HG03469 (cell line): ENCODE results near the gene RGS11.
"Not testable (repeated sequence)": the region's sequence is repeated elsewhere in the genome, so short reads cannot be mapped to it uniquely, and the experiment has no call there.

Experiments
- ATAC-seq: cut with Tn5 transposase; IDR thresholded peaks from one replicate; pipeline ENCODE4 v1.9.1; 2021; ENCODE audit warnings: mild to moderate bottlenecking, moderate library complexity, moderate number of reproducible peaks; ENCODE audit not compliant: unreplicated experiment

RGS11 gene

GRCh38 chr16:264440-264951 is 11.2 kb downstream of the RGS11 start:
- ATAC-seq = no peak

DNA sequence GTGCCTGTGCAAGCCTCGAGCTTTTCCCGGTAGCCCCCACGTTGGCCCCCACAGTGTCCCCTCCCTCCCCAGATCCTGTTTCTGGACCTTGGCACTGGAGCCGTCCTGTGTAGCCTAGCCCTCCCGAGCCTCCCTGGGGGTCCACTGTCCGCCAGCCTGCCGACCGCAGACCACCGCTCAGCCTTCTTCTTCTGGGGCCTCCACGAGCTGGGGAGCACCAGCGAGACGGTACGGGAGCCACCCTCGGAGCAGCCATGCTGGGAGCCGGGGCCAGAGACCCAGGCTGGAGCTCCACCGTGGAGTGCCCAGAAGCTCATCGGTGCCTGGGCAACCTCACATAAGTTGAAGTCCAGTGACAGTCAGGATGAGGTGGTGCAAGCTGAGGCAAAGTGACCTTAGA is 11.8 kb downstream of the RGS11 start:
- ATAC-seq = no peak

DNA sequence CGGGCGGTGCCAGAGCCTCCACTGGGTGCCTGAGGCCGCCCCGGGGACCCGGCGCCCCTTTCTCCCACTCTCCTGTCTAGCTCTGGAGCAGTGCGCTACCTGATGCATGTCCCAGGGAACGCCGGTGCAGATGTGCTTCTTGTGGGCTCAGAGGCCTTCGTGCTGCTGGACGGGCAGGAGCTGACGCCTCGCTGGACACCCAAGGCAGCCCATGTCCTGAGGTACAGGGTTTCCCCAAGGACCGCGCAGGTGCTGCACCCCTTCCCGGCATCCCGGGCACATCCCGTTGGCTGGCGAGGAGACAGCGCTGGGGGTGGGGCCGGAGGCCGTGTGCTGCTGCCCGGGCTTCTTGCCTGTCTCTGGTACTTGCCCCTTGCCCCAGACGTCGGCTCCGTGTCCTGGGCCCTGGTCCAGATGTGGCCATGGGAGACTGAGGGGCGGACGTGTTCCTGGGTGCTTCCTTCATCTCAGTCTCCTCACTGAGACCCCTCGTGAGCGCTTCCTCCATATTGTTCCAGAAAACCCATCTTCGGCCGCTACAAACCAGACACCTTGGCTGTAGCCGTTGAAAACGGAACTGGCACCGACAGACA is 12.5 kb downstream of the RGS11 start:
- no peak for ATAC-seq

- no peak for ATAC-seq
Measured at GRCh38 chr16:262121-262745, 13.5 kb downstream of the RGS11 start.

DNA sequence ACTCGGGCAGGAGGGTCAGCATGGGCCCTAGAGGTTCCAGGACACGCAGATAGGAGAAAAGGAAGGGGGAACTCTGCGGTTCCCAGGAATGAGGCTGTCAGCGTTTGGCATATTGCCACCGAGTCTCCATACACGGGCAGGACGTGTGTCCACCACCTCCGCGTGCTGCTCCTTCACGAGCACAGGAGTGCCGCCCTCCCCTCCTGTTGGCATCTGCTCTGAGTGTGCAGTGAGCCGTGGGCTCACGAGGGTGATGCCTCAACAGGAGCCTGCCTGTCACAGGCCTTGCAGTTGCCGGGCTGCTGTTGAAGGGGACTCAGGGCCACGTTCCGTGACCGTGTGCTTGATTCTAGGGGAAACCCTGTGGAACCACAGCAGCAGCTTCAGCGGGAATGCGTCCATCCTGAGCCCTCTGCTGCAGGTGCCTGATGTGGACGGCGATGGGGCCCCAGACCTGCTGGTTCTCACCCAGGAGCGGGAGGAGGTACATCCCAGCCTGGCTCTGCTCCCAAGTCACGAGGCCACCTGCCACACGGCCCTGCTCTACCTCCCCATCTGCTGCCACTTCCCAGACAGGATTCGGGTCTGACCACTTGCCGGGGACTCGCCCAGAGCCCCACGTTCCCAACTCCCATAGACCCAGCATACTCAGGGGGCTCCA is 14.6 kb downstream of the RGS11 start:
- no peak for ATAC-seq

DNA sequence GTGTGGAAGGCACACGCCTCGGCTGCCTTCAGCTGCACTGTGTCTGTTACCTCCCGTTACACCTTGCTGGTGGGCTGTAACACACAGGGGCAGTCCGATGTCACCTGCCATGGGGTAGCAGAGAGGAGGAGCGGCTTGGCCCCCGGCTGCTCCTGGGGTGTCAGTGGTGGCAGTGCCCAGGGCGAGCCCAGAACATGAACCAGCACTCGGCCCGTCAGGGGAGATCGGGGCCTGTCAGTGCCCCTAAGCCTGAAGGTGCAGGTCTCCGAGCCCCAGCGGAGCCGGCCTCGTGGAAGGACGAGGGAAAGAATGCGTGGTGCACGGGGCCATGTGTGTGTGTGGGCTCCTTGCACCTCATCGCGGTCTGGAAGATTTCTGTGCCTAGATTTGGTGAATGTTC is 15.4 kb downstream of the RGS11 start:
- ATAC-seq = no peak

DNA sequence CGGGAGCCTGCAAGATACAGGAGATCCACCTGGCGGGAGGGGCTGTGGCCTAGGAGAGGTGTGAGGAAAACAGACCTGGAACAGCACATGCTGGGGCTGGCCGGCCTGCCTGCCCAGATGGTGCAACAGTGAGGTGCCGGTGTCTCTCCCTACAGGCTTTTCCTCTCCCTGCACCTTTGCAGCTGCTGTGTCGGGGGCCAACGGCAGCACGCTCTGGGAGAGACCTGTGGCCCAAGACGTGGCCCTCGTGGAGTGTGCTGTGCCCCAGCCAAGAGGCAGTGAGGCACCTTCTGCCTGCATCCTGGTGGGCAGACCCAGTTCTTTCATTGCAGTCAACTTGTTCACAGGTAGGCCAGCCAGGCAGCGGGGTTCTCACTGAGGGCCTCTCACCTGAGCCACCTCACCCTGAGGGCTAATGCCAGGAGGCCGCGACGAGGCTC is 15.9 kb downstream of the RGS11 start:
- ATAC-seq = no peak

DNA sequence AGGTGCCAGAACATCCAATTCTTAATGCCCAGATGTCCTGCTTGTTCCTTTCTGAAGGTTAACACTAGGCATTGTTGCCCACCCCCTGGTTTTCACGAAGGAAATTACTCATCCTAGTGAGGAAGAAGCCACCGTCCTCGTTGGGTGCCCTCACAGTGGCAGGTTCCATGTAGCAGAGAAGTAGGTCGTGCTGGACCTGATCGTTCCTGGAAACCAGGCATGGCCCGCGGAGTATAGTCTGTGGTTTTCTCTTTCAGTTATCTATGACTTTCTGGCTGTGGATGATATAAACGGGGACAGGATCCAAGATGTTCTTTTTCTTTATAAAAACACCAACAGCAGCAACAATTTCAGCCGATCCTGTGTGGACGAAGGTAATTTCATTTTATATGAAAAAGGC is 16.5 kb downstream of the RGS11 start:
- no peak for ATAC-seq

- ATAC-seq = not testable (repeated sequence)
Measured at GRCh38 chr16:258091-258490, 17.7 kb downstream of the RGS11 start.

DNA sequence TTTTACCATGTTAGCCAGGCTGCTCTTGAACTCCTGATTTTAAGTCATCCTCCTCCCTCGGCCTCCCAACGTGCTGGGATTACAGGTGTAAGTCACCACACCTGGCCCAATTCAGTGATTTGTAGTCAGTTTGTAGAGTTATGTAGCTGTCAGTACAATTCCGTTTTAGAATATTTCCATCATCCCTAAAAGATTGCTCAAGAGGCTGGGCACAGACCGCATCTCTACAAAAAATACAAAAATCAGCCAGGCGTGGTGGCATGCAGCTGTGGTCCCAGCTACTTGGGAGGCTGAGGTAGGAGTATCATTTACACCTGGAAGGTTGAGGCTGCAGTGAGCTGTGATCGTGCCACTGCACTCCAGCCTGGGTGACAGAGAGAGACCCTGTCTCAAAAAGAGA is 20.6 kb downstream of the RGS11 start:
- ATAC-seq = no peak

GRCh38 chr16:254461-254860 is 21.3 kb downstream of the RGS11 start:
- no peak for ATAC-seq

DNA sequence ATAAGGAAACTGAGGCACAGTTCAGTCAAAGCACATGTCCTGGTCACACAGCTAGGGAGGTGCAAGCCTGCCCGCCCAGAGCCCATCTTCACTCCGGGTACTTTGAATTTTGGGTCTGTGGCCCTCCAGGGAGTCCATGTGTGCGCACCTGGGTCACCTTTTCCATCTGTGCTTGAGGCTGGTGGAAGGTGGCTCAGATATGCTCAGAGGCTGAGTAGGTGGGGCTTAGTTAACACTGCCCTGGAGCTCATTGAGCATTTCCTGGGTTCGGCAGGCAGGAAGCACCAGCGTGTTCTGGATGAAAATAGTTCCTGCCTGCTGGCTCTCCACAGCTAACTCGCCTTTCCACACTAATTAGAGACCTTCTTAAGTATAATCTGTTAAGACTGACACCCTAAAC is 21.9 kb downstream of the RGS11 start:
- no peak for ATAC-seq

DNA sequence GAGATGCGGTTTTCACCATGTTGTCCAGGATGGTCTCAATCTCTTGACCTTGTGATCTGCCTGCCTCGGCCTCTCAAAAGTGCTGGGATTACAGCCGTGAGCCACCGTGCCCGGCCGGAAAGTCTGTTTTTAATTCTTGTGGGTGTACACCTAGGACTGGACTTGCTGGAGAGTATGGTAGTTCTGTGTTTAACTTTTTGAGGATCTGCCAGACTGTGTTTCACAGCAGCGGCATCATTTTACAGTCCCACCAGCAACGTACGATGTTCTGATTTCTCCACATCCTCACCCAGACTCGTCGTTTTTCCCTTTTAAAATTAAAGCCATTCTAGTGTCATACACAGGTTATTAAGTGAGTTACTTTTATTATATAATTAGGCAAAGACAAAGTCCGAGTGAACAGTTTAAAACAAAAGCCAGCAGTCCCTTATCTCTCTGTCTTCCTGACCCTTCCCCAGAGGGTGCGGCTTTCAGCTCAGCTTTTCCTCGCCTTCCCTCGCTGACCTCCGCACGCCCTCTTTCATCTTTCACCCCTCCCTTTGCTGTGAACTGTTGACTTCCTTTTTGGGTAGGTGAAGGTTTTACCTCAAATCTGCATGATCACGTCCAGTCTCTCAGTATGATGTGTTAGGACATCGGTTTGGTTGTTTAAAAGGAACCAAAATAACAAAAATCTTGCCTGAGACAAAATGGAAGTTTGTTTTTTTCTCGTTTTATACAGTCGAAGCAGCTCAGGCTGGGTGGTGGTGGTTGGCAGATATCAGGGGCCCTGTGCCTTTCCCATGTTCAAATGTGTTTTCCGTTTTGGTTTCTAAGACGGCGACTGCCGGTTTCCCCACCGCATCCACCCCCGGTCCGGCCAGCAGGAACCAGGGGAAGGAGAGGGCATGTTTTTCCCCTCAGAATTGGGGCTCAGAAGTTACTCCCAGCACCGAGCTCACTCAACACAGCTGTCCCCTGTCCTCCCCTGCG is 23.1 kb downstream of the RGS11 start:
- ATAC-seq = no peak

- ATAC-seq = no peak
Measured at GRCh38 chr16:249431-249830, 26.3 kb downstream of the RGS11 start.

DNA sequence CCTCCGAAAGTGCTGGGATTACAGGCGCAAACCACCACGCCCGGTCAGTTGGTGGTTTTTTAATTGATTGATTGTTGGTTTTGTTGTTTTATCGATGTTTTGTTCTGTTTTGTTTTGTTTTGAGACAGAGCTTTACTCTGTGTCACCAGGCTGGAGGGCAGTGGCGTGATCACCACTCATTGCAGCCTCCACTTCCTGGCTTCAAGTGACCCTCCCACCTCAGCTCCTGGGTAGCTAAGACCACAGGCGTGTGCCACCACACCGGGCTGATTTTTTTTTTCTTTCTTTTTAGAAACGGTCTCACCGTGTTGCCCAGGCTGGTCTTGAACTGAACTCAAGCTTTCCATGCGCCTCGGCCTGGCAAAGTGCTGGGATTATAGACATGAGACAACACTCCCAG is 28.7 kb downstream of the RGS11 start:
- ATAC-seq = no peak

DNA sequence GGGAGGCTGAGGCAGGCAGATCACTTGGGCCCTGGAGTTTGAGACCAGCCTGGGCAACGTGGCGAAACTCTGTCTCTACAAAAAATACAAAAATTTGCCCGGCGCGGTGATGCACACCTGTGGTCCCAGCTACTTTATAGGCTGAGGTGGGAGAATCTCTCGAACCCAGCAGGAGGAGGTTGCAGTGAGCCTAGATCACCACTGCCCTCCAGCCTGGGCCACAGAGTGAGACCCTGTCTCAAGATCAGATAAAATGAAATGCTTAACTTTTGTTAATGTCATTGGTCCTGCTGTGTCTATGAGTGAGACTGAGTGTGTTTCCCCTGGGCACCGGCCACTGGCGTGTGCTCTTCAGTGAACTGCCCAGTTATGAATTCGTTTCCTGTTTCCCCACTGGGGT is 30.6 kb downstream of the RGS11 start:
- ATAC-seq = no peak

- ATAC-seq = no peak
Measured at GRCh38 chr16:243348-243747, 32.4 kb downstream of the RGS11 start.

DNA sequence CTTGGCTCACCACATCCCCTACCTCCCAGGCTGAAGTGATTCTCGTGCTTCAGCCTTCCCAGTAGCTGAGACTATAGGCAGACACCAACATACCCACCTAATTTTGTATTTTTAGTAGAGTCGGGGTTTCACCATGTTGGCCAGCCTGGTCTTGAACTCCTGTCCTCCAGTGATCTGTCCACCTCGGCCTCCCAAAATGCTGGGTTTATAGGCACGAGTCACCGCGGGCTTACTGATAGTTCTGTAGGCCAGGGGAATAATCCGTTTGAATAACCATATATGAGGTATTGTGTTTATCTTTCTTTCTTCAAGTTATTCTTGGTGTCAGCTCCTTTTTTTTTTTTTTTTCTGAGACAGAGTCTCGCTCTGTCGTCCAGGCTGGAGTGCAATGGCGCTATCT is 33.5 kb downstream of the RGS11 start:
- no peak for ATAC-seq

DNA sequence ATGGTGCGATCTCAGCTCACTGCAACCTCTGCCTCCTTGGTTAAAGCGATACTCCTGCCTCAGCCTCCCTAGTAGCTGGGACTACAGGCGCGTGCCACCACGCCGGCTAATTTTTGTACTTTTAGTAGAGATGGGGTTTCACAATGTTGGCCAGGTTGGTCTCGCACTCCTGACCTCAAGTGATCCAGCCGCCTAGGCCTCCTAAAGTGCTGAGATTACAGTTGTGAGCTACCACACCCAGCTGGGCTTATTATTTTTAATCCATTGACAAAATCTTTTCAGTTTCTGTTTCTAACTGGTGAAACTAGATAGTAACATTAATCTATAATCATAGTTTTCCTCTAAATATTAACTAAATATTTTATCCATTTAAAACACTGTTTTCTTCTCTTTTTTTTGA is 35.2 kb downstream of the RGS11 start:
- ATAC-seq = no peak

- no peak for ATAC-seq
Measured at GRCh38 chr16:239948-240277, 35.8 kb downstream of the RGS11 start.
